Endodermal cell (in vitro differentiated cells): ENCODE results near the gene SLC2A6. TPM values are rescaled to one million over a fixed set of nuclear protein-coding genes. Genes with fewer than 3 reads are reported as not detected.

Experiments used
- DNase-seq: peaks from one replicate; pipeline ENCODE4 v3.0.0-alpha.2; 2017
- H3K27ac ChIP-seq: 2 replicates; pipeline ENCODE4 v1.5.1; 2013; ENCODE audit warnings: mild to moderate bottlenecking, low read depth, low read length, moderate library complexity
- H3K27me3 ChIP-seq: 2 replicates; pipeline ENCODE4 v1.6.1; 2013; ENCODE audit warnings: mild to moderate bottlenecking, low read length, moderate library complexity; ENCODE audit not compliant: insufficient read depth, control insufficient read depth, poor library complexity, severe bottlenecking
- H3K36me3 ChIP-seq: 2 replicates; pipeline ENCODE4 v1.7.0; 2013; ENCODE audit warnings: mild to moderate bottlenecking, low read length, moderate library complexity; ENCODE audit not compliant: control insufficient read depth, insufficient read depth
- H3K4me1 ChIP-seq: one replicate; pipeline ENCODE4 v1.7.0; 2013; ENCODE audit warnings: low read length; ENCODE audit not compliant: control insufficient read depth, insufficient read depth
- H3K4me3 ChIP-seq: 2 replicates; pipeline ENCODE4 v1.5.1; 2013; ENCODE audit warnings: mild to moderate bottlenecking, low read length, moderate library complexity
- H3K9ac ChIP-seq: 2 replicates; pipeline ENCODE4 v1.6.1; 2013; ENCODE audit warnings: mild to moderate bottlenecking, low read length, moderate library complexity; ENCODE audit not compliant: poor library complexity, severe bottlenecking; ENCODE audit errors: extremely low read depth
- H3K9me3 ChIP-seq: 2 replicates; pipeline ENCODE4 v1.6.1; 2013; ENCODE audit warnings: mild to moderate bottlenecking, low read length, moderate library complexity; ENCODE audit not compliant: control insufficient read depth
- H3K27ac Mint-ChIP-seq: 2 replicates; pipeline ENCODE4 v1.8.0; 2020; ENCODE audit warnings: mixed read lengths
- H3K27me3 Mint-ChIP-seq: 2 replicates; pipeline ENCODE4 v1.8.0; 2021; ENCODE audit warnings: mild to moderate bottlenecking, mixed read lengths; ENCODE audit not compliant: insufficient read depth
- H3K36me3 Mint-ChIP-seq: 2 replicates; pipeline ENCODE4 v1.8.0; 2020; ENCODE audit warnings: low read depth, mixed read lengths
- H3K4me1 Mint-ChIP-seq: 2 replicates; pipeline ENCODE4 v1.8.0; 2020; ENCODE audit warnings: mixed read lengths
- H3K4me3 Mint-ChIP-seq: 2 replicates; pipeline ENCODE4 v1.8.0; 2020; ENCODE audit warnings: mild to moderate bottlenecking, moderate library complexity, mixed read lengths
- H3K9me3 Mint-ChIP-seq: 2 replicates; pipeline ENCODE4 v1.8.0; 2020; ENCODE audit warnings: mild to moderate bottlenecking, mixed read lengths
- CTCF ChIP-seq: fragments of 200-600 bp; sonication (generic); conservative IDR thresholded peaks from 2 replicates; pipeline ENCODE4 v1.5.0; 2021; ENCODE audit warnings: antibody characterized with exemption, mild to moderate bottlenecking
- WGBS, 2 experiments: methylation state at CpG; one replicate each; pipeline versions ENCODE4 v1.1.5 to v1.1.7; 2013; ENCODE audit warnings: missing lambda C conversion rate in 2 of 2, mixed read lengths in 1 of 2; ENCODE audit not compliant: insufficient coverage in 1 of 2, insufficient read length in 1 of 2; 5-methylcytosine and 5-hydroxymethylcytosine counted together
- total RNA-seq, 2 donors: library from RNA; stranded (reverse); fragmentation: NEBNext Ultra II Directional in 1 of 2; extraction: Animal tissue kit (Norgen Biotek cat#: 25700) in 1 of 2; gene quantifications; 2 replicates in 1 of 2; 3 replicates in 1 of 2; pipeline ENCODE4 v1.2.1, GENCODE V29; 2021

Gene SLC2A6
- total RNA-seq, 2 donors from 2014 or later: 11.6 to 17.7 TPM

GRCh38 chr9:133490201-133490681 lies 11.3 kb upstream of the SLC2A6 start:
- Mint-ChIP-seq H3K36me3 (no peaks in the 10 kb centered on the region), H3K9me3 (no peaks in the 10 kb centered on the region), H3K27ac (no peak overlapping the region), H3K4me1 (no peaks in the 10 kb centered on the region), H3K27me3 (no peaks in the 10 kb centered on the region), H3K4me3 (no peak overlapping the region)
- H3K9ac ChIP-seq: no peak overlapping the region
- no peak overlapping the region for H3K27ac ChIP-seq
- 55 to 74% methylated on average over 4 to 13 of the region's 13 CpGs for WGBS, 2 experiments
- no peak for TF ChIP-seq CTCF
- no peaks in the 10 kb centered on the region for H3K27me3 ChIP-seq
- no peaks in the 10 kb centered on the region for H3K9me3 ChIP-seq
- no peaks in the 10 kb centered on the region for H3K4me1 ChIP-seq
- no peak for DNase-seq
- no peak overlapping the region for H3K4me3 ChIP-seq
- H3K36me3 ChIP-seq: no peaks in the 10 kb centered on the region

GRCh38 chr9:133489253-133490190 lies 10.6 kb upstream of the SLC2A6 start:
- H3K4me1 Mint-ChIP-seq: no peaks in the 10 kb centered on the region
- TF ChIP-seq CTCF: no peak
- H3K27me3 ChIP-seq: no peaks in the 10 kb centered on the region
- H3K27me3 Mint-ChIP-seq: no peaks in the 10 kb centered on the region
- 90 to 91% methylated on average over 12 to 19 of the region's 19 CpGs for WGBS, 2 experiments
- no peak overlapping the region for H3K27ac ChIP-seq
- no peaks in the 10 kb centered on the region for H3K36me3 ChIP-seq
- H3K36me3 Mint-ChIP-seq: no peaks in the 10 kb centered on the region
- H3K9ac ChIP-seq: no peak overlapping the region
- H3K9me3 Mint-ChIP-seq: no peaks in the 10 kb centered on the region
- H3K4me3 ChIP-seq: no peak overlapping the region
- H3K27ac Mint-ChIP-seq: no peak overlapping the region
- H3K4me1 ChIP-seq: no peaks in the 10 kb centered on the region
- DNase-seq: no peak
- H3K4me3 Mint-ChIP-seq: no peak overlapping the region
- H3K9me3 ChIP-seq: no peaks in the 10 kb centered on the region

DNA sequence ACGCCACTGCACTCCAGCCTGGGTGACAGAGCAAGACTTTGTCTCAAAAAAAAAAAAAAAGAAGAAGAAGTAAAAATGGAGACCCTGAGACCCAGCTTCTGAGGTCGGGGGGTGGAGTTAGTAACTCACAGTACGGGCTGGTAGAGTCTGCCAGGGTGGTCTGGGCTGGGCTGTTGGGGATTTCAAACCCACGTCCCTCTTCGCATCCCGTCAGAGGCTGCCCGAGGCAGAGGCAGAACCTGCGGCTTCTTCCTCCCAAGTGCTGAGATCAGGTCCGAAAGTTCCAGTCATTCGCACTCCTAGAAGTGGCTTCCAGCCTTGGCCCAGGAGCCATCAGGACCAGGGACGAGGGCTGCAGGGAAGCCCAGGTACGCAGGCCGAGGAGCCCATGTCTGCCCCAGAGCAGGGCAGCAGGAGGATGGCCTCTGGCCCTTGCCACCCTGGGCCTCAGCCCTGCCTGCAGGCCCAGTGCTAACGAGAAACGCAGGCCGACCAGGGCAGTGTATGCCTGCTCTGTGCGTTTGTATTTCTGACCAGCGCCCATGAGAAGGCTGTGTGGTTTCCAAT lies 9.9 kb upstream of the SLC2A6 start:
- no peak overlapping the region for H3K4me3 Mint-ChIP-seq
- Histone ChIP-seq H3K4me1 (no peaks in the 10 kb centered on the region), H3K27me3 (no peaks in the 10 kb centered on the region), H3K9me3 (no peaks in the 10 kb centered on the region), H3K27ac (no peak overlapping the region), H3K4me3 (no peak overlapping the region), H3K36me3 (no peaks in the 10 kb centered on the region), H3K9ac (no peak overlapping the region)
- no peaks in the 10 kb centered on the region for H3K9me3 Mint-ChIP-seq
- no peak overlapping the region for H3K27ac Mint-ChIP-seq
- no peak for TF ChIP-seq CTCF
- 89 to 90% methylated on average over 11 to 18 of the region's 18 CpGs for WGBS, 2 experiments
- H3K4me1 Mint-ChIP-seq: no peaks in the 10 kb centered on the region
- no peaks in the 10 kb centered on the region for H3K36me3 Mint-ChIP-seq
- H3K27me3 Mint-ChIP-seq: peaks cover 2% of the 10 kb centered on the region
- DNase-seq: no peak
